GM10266 (cell line): ENCODE measurements around the gene WFS1.

Experiments
- DNase-seq: peaks from one replicate; pipeline ENCODE4 v3.0.0; 2012; ENCODE audit errors: extremely low spot score
- TF ChIP-seq, protein P1 (sequence below): IDR thresholded peaks from 2 replicates; pipeline ENCODE4 v1.5.1; 2012; ENCODE audit warnings: mild to moderate bottlenecking, low read depth; ENCODE audit not compliant: control insufficient read depth, insufficient read depth; ENCODE audit errors: missing control alignments

WFS1 gene

DNA sequence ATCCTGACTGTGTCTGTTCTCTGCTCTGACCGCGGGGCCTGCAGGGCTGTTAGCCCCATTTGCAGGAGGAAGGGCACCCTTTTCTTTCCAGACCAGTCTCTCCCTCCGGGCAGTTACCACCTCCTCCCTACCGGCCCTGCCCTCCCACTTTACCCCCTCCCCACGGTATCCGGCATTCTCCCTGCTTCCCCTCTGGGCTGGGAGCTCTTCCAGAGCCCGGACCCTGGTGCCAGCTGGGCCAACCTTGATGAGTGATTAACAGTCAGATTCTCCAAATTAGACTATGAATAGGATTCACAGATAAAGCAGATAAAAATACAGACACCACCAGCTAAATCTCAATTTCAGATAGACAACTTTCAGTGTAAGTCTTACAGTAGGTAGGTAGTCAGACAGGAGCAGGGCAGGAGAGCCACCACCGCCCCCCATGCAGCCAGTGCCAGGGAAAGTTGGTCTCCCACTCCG is 23.4 kb upstream of the WFS1 start:
- TF ChIP-seq, protein P1, sequence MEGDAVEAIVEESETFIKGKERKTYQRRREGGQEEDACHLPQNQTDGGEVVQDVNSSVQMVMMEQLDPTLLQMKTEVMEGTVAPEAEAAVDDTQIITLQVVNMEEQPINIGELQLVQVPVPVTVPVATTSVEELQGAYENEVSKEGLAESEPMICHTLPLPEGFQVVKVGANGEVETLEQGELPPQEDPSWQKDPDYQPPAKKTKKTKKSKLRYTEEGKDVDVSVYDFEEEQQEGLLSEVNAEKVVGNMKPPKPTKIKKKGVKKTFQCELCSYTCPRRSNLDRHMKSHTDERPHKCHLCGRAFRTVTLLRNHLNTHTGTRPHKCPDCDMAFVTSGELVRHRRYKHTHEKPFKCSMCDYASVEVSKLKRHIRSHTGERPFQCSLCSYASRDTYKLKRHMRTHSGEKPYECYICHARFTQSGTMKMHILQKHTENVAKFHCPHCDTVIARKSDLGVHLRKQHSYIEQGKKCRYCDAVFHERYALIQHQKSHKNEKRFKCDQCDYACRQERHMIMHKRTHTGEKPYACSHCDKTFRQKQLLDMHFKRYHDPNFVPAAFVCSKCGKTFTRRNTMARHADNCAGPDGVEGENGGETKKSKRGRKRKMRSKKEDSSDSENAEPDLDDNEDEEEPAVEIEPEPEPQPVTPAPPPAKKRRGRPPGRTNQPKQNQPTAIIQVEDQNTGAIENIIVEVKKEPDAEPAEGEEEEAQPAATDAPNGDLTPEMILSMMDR: no peak
- no peak for DNase-seq

DNA sequence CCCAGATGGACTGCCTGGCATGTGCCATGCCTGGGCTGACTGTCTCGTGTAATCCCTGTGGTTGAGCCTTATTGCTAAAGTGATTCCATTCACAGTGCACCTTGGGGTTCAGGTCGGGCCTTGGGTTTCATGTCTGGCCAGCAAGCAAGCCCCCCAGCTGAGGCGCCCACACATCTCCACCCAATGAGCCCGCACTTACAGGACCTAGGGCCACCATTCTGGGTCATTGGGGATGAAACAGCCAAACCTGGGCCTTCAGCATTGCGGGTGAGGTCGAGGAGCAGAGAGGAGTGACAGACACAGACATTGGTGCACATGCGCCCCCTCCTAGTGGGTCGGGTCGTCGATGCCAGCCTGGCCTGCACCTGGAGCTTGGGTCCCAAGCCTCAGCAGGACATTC is 21.3 kb upstream of the WFS1 start:
- DNase-seq: no peak
- TF ChIP-seq, protein P1: no peak

DNA sequence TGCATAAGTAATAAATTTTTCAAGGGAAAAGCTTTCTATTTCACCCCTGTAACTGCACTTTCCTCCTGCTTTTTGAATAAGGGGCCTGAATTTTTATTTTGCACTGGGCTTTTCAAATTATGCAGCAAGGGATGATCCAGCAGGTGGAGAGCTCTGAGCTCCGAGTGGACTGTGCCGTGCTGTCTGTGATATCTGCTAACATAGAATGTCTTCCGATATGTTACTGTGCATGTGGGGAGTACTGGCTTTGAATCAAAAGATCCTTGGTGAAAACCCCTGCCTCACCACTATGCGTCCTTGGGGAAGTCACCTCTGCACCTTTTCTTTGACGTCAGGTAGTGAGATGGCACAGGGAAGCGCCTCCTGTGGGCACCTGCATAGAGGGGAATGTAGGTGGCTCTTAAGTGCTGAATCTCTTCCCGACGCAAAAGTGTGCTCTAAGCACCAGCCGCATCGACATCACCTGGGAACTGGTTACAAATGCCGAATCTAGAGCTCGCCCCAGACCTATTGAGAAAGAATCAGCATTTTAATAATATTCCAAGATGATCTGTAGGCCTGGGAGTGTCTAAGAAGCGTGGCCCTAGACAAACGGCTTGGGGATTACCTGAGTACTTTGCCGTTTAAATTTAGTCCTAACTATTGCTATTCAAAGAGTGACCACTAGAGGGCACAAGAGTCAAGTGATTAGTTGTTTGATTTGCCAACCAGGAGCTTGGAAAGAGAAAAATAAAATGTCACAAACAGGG is 19.2 kb upstream of the WFS1 start:
- DNase-seq: peak; percentile 80

DNA sequence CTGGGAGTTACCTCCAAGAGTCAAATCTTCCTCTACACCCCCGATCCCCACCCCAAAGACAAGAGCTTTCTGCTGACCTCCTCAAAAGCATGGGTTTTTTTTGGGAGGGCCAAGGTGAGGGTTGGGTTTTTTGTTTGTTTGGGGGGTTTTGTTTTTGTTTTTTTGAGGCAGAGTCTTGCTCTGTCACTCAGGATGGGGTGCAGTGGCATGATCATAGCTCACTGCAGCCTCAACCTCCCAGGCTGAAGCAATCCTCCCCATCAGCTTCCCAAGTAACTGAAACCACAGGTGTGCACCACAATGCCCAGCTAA is 18.7 kb upstream of the WFS1 start:
- DNase-seq: no peak
- TF ChIP-seq, protein P1: no peak

More for the DNA sequence above, 19.2 kb upstream of the WFS1 start:
- TF ChIP-seq, protein P1: peak; percentile 76

DNA sequence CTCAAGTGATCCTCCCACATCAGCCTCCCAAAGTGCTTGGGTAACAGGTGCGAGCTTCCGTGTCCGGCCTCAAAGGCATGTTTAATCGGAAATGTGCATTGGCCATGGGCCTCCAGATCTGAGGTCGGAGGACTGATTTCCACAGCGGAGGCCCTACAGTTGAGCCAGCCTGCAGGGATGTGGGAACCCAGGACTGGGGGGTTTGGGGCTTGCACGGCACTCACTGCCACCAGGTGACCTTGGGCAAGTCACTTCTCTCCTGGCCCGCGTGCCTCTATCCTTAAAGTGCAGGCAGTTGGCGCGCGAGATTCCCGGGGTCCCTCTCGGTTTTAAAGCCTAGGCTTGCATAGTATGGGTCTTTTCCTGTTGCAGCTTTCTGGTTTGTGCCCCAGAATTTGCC is 18.3 kb upstream of the WFS1 start:
- TF ChIP-seq, protein P1: no peak
- no peak for DNase-seq

DNA sequence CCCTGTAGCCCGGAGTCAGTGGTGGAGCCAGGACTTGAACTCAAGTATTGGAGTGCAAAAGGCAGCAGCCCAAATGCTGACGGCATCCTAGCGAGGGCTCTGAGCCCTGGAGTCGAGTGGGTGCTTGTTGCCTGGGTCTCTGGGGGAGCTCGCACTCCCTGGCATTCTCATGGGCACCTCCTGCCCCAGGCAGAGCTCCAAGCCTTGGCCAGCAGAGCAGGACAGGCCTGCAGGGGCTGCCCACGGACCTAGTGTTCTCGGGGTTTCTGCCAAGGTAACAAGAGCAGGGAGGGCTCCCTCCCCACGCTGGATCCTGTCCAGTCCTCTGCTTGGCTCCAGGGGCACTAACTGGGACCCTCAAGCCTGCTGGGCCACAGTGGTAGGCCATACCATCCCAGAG is 17.6 kb upstream of the WFS1 start:
- no peak for DNase-seq
- TF ChIP-seq, protein P1: no peak

DNA sequence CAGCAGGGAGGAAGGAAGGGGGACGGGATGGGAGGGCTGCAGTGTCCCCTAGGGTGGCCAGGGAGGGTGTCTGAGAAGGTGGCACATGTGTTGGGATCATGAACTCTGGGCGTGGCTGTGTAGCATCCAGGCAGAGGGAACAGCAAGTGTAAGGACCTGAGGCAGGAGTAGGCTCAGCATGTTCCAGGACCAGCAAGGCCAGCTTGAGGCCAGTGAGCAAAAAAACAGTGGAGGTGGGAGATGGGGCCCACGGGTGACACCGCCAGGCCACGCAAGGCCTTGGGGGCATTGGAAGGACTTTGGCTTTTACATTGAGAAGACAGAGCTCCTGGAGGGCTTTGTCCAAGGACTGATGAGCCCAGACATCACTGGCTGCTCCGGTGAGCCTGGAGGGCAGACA is 16.5 kb upstream of the WFS1 start:
- TF ChIP-seq, protein P1: no peak
- DNase-seq: no peak
